Upper lobe of left lung (tissue), 6 donors: Measurements from ENCODE around the gene INTU. TPM values are rescaled to one million over a fixed set of nuclear protein-coding genes. Genes with fewer than 3 reads are reported as not detected.
A peak's percentile ranks its signal among the peaks of the same experiment; 100 is the strongest.

Experiments
- ATAC-seq, 2 donors: fragments of 200-7000 bp; cut with Tn5 transposase; one replicate each; pipeline ENCODE4 v1.9.1; 2022; ENCODE audit warnings: mild to moderate bottlenecking in 2 of 2, moderate library complexity in 2 of 2; ENCODE audit not compliant: low FRiP score in 2 of 2
- DNase-seq, 2 donors: peaks; one replicate each; pipeline ENCODE4 v3.0.0-alpha.2; 2019 to 2020
- H3K27ac ChIP-seq, 4 donors: fragments of 200-600 bp; sonication (generic); one replicate each; pipeline ENCODE4 v1.5.1; 2016 to 2019
- H3K27me3 ChIP-seq, 4 donors: fragments of 200-600 bp; sonication (generic); one replicate each; pipeline ENCODE4 v1.5.1; 2017 to 2019
- H3K36me3 ChIP-seq, 4 donors: fragments of 200-600 bp; sonication (generic); one replicate each; pipeline ENCODE4 v1.5.1; 2016 to 2019
- H3K4me1 ChIP-seq, 4 donors: fragments of 200-600 bp; sonication (generic); one replicate each; pipeline ENCODE4 v1.5.1; 2018 to 2019
- H3K4me3 ChIP-seq, 4 donors: fragments of 200-600 bp; sonication (generic); one replicate each; pipeline ENCODE4 v1.5.1; 2017 to 2019; ENCODE audit warnings: mild to moderate bottlenecking in 2 of 4, moderate library complexity in 1 of 4
- H3K9me3 ChIP-seq, 4 donors: fragments of 200-600 bp; sonication (generic); one replicate each; pipeline ENCODE4 v1.5.1; 2018 to 2019
- EP300 ChIP-seq, 4 donors: sonication (generic); formaldehyde crosslinking; IDR thresholded peaks; one replicate each; pipeline ENCODE4 v1.5.1; 2017; ENCODE audit warnings: antibody characterized with exemption in 4 of 4, control low read depth in 2 of 4
- POLR2A ChIP-seq, 4 donors: fragments of 450-650 bp; IDR thresholded peaks; one replicate each; pipeline ENCODE4 v1.5.1; 2016 to 2017; ENCODE audit warnings: antibody characterized with exemption in 4 of 4, mild to moderate bottlenecking in 2 of 4
- POLR2AphosphoS5 ChIP-seq, 2 donors: sonication (generic); formaldehyde crosslinking; IDR thresholded peaks; one replicate each; pipeline ENCODE4 v1.5.1; 2017; ENCODE audit warnings: antibody characterized with exemption in 2 of 2
- WGBS, 2 donors: methylation state at CpG; one replicate each; pipeline ENCODE4 v1.1.5; 2017 to 2018; 5-methylcytosine and 5-hydroxymethylcytosine counted together
- total RNA-seq, 6 donors: library from RNA; depleted of rRNA in 4 of 6; stranded (reverse); fragments of >200 nt in 4 of 6; gene quantifications; one replicate each; pipeline versions ENCODE4 v1.1.0 to v1.2.1, GENCODE V29; 2016 to 2021
- TF ChIP-seq, protein P1 (sequence below), 6 experiments: fragments of 450-650 bp in 4 of 6; fragments of 200-600 bp in 2 of 6; sonication (generic) in 2 of 6; IDR thresholded peaks; one replicate each; pipeline ENCODE4 v1.5.1; 2016 to 2019; ENCODE audit warnings: antibody characterized with exemption in 6 of 6
- donor health status: DM: no; HTN: no; CAD: no; lungs with moderate emphysema.
- donor health status: DM: no; HTN: yes; CAD: no; lungs with severe emphysema.

Gene INTU
- total RNA-seq, 6 donors from 2014 or later: 5.1 to 16.8 (median 9.9) TPM

DNA sequence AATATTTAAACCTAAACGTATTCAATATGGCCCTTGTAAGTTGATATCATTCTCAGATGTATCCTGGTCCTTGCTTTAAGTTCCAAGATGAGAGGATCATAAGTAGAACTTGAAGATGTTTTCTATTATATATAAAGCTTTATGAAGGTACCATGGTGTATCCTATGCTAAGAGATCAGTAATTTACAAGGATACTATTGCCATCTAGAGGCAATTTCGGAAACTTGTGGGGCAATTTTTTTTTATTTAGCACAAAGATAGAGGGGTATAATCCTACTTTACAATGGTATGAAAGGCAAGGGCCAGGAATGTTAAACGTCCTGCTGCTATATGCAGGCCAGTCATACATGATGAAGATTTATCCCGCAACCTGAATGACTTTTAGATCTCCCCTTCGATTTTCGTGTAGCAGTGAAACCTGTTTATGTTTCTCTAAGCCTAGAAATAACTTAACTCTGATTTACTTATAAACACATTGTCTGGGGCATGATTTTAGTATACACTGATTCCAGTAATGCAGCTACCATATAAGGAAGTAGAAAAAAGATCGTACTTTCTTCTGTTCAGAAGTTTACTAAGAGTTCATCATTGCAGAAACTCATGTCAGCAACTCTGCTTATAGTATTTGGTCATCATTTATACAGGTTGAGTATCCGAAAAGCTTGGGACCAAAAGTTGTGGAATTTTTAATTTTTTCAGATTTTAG lies 100.0 kb downstream of the INTU start:
- H3K36me3 ChIP-seq: no peaks in the 10 kb centered on the region
- DNase-seq (no peak), ATAC-seq (peak in 1 of 2 donors; percentile 57)
- H3K4me3 ChIP-seq: no peak overlapping the region
- H3K9me3 ChIP-seq: no peaks in the 10 kb centered on the region
- TF ChIP-seq, protein P1, sequence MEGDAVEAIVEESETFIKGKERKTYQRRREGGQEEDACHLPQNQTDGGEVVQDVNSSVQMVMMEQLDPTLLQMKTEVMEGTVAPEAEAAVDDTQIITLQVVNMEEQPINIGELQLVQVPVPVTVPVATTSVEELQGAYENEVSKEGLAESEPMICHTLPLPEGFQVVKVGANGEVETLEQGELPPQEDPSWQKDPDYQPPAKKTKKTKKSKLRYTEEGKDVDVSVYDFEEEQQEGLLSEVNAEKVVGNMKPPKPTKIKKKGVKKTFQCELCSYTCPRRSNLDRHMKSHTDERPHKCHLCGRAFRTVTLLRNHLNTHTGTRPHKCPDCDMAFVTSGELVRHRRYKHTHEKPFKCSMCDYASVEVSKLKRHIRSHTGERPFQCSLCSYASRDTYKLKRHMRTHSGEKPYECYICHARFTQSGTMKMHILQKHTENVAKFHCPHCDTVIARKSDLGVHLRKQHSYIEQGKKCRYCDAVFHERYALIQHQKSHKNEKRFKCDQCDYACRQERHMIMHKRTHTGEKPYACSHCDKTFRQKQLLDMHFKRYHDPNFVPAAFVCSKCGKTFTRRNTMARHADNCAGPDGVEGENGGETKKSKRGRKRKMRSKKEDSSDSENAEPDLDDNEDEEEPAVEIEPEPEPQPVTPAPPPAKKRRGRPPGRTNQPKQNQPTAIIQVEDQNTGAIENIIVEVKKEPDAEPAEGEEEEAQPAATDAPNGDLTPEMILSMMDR (IDR thresholded peaks at IDR 0.05): peak; percentile 8 to 46 (median 35)
- no peak for TF ChIP-seq POLR2A (IDR thresholded peaks at IDR 0.05)
- no peak overlapping the region for H3K27ac ChIP-seq
- 24 to 28% methylated on average over 8 of the region's 8 CpGs for WGBS, 2 donors
- no peaks in the 10 kb centered on the region for H3K4me1 ChIP-seq
- H3K27me3 ChIP-seq: no peaks in the 10 kb centered on the region

DNA sequence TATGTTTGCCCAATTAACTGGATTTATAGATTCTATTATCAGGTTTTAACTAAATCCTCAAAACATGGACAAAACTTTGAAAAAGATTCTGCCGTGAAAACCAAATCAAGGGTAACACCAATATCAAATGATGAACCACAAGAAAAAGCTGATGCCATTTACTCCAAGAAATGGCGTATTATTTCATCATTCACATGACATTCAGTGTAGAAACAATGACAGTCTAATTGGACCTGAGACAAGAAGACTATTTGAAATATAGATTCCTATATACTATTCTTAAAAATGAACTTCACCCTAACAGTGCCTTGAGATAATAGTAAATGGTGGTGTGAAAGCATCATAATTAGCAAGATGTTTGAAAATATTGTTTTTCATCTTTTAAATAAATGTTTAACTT lies 102.2 kb downstream of the INTU start:
- no peaks in the 10 kb centered on the region for H3K9me3 ChIP-seq
- DNase-seq: no peak
- no peak overlapping the region for H3K4me3 ChIP-seq

GRCh38 chr4:127737295-127737694 lies 104.5 kb downstream of the INTU start:
- TF ChIP-seq EP300 (IDR thresholded peaks at IDR 0.05) (no peak), POLR2AphosphoS5 (IDR thresholded peaks at IDR 0.05) (no peak), POLR2A (IDR thresholded peaks at IDR 0.05) (no peak)
- TF ChIP-seq, protein P1 (IDR thresholded peaks at IDR 0.05): no peak
- DNase-seq (no peak), ATAC-seq (no peak)
- Histone ChIP-seq H3K4me1 (no peaks in the 10 kb centered on the region), H3K36me3 (no peaks in the 10 kb centered on the region), H3K27me3 (no peaks in the 10 kb centered on the region), H3K4me3 (no peak overlapping the region), H3K9me3 (no peaks in the 10 kb centered on the region), H3K27ac (no peak overlapping the region)
- 52 to 59% methylated on average over 4 of the region's 4 CpGs for WGBS, 2 donors

More for the DNA sequence above, 102.2 kb downstream of the INTU start:
- Histone ChIP-seq H3K36me3 (no peaks in the 10 kb centered on the region), H3K27me3 (no peaks in the 10 kb centered on the region), H3K4me1 (no peaks in the 10 kb centered on the region), H3K27ac (no peak overlapping the region)
- no peak for ATAC-seq
- TF ChIP-seq, protein P1 (IDR thresholded peaks at IDR 0.05): no peak
- TF ChIP-seq POLR2AphosphoS5 (IDR thresholded peaks at IDR 0.05): no peak
- 82 to 96% methylated on average over 2 of the region's 2 CpGs for WGBS, 2 donors

- Histone ChIP-seq H3K36me3 (no peaks in the 10 kb centered on the region), H3K9me3 (no peaks in the 10 kb centered on the region), H3K27ac (no peak overlapping the region), H3K4me1 (no peaks in the 10 kb centered on the region), H3K4me3 (no peak overlapping the region), H3K27me3 (no peaks in the 10 kb centered on the region)
- no peak for ATAC-seq
- WGBS, 2 donors: 100% methylated on average over 1 of the region's 1 CpG
- no peak for DNase-seq
- no peak for TF ChIP-seq EP300 (IDR thresholded peaks at IDR 0.05)
- TF ChIP-seq POLR2AphosphoS5 (IDR thresholded peaks at IDR 0.05): no peak
- TF ChIP-seq, protein P1 (IDR thresholded peaks at IDR 0.05): no peak
- no peak for TF ChIP-seq POLR2A (IDR thresholded peaks at IDR 0.05)
Observed at GRCh38 chr4:127741247-127741646, 108.5 kb downstream of the INTU start.

DNA sequence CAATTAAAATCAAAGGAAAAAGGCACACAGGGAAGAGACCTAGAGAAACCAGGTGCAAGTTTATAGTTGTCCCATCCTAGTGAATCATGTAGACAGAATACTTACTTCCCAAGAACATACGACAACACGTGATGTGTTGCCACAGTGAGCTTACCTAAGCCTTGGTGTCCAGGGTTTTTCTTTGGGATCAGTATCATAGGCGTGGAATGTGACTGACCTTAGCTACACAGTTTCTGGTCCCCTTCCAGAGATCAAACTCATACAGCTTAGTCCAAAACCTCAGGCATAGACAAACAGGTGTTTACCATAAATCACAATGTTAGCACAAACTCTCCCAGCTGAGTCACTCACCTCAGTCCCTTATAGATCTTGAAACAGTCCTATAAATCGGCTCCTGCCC lies 115.1 kb downstream of the INTU start:
- Histone ChIP-seq H3K4me3 (no peak overlapping the region), H3K27ac (no peak overlapping the region), H3K36me3 (no peaks in the 10 kb centered on the region), H3K4me1 (no peaks in the 10 kb centered on the region), H3K9me3 (peaks cover 0 to 7% (median 0%) of the 10 kb centered on the region in 4 donors), H3K27me3 (no peaks in the 10 kb centered on the region)
- DNase-seq: no peak
- WGBS, 2 donors: 91 to 92% methylated on average over 3 to 4 of the region's 4 CpGs
- no peak for ATAC-seq
- TF ChIP-seq POLR2AphosphoS5 (IDR thresholded peaks at IDR 0.05) (no peak), EP300 (IDR thresholded peaks at IDR 0.05) (no peak), POLR2A (IDR thresholded peaks at IDR 0.05) (no peak)
- TF ChIP-seq, protein P1 (IDR thresholded peaks at IDR 0.05): no peak
